GF-D8 (cell line): Measurements from ENCODE around the gene CLTA.
"Not testable (repeated sequence)": the region's sequence is repeated elsewhere in the genome, so short reads cannot be mapped to it uniquely, and the experiment has no call there.

ENCODE experiments used
- DNase-seq: peaks from one replicate; lab custom pipeline; 2025; lab: John Stamatoyannopoulos, UW

Gene CLTA

GRCh38 chr9:36158917-36159316, 31.8 kb upstream of the CLTA start:
- DNase-seq, result no peak

- not testable (repeated sequence) for DNase-seq
Measured at GRCh38 chr9:36159509-36159908, 31.2 kb upstream of the CLTA start.

- DNase-seq, result not testable (repeated sequence)
Measured at GRCh38 chr9:36160126-36160525, 30.6 kb upstream of the CLTA start.

- DNase-seq, result no peak
Measured at GRCh38 chr9:36161187-36161586, 29.5 kb upstream of the CLTA start.

- no peak for DNase-seq
Measured at GRCh38 chr9:36162211-36162738, 28.4 kb upstream of the CLTA start.

- no peak for DNase-seq
Measured at GRCh38 chr9:36163049-36163785, 27.5 kb upstream of the CLTA start.

GRCh38 chr9:36163786-36164170, 26.9 kb upstream of the CLTA start:
- DNase-seq, result no peak

- no peak for DNase-seq
Measured at GRCh38 chr9:36164372-36164771, 26.3 kb upstream of the CLTA start.

GRCh38 chr9:36164989-36165388, 25.7 kb upstream of the CLTA start:
- no peak for DNase-seq

- DNase-seq, result no peak
Measured at GRCh38 chr9:36165826-36166167, 24.9 kb upstream of the CLTA start.

GRCh38 chr9:36166168-36166927, 24.4 kb upstream of the CLTA start:
- peak; percentile 53 for DNase-seq

GRCh38 chr9:36169166-36169565, 21.6 kb upstream of the CLTA start, which contains the start of gene CCIN:
Gene CCIN (plus strand): TSS chr9:36169388. CDS start chr9:36169503, 115 bp downstream.
- no peak for DNase-seq

GRCh38 chr9:36169708-36170107, 21.0 kb upstream of the CLTA start:
- no peak for DNase-seq

- DNase-seq, result no peak
Measured at GRCh38 chr9:36170531-36170930, 20.2 kb upstream of the CLTA start.

GRCh38 chr9:36173861-36174260, 16.9 kb upstream of the CLTA start:
- DNase-seq, result no peak

GRCh38 chr9:36174271-36174670, 16.4 kb upstream of the CLTA start:
- DNase-seq, result no peak

GRCh38 chr9:36174731-36175130, 16.0 kb upstream of the CLTA start:
- DNase-seq, result no peak

GRCh38 chr9:36175209-36175608, 15.5 kb upstream of the CLTA start:
- DNase-seq, result not testable (repeated sequence)

GRCh38 chr9:36176496-36176895, 14.2 kb upstream of the CLTA start:
- DNase-seq, result not testable (repeated sequence)

- DNase-seq, result no peak
Measured at GRCh38 chr9:36177571-36177970, 13.2 kb upstream of the CLTA start.

GRCh38 chr9:36180243-36180642, 10.5 kb upstream of the CLTA start:
- not testable (repeated sequence) for DNase-seq

- no peak for DNase-seq
Measured at GRCh38 chr9:36187414-36187813, 3.3 kb upstream of the CLTA start.

GRCh38 chr9:36188212-36188611, 2.5 kb upstream of the CLTA start:
- DNase-seq, result no peak
